G401.6 (cell line): ENCODE data around the gene PLS3.
"Not testable (repeated sequence)": the region's sequence is repeated elsewhere in the genome, so short reads cannot be mapped to it uniquely, and the experiment has no call there.

ENCODE experiments used
- FAIRE-seq: peaks from 2 replicates; lab custom pipeline; 2012; peaks lifted over from hg19 to GRCh38; lab: Jason Lieb, UNC

Gene PLS3

GRCh38 chrX:115606861-115607260 is 45.9 kb downstream of the PLS3 start:
- FAIRE-seq: no peak

DNA sequence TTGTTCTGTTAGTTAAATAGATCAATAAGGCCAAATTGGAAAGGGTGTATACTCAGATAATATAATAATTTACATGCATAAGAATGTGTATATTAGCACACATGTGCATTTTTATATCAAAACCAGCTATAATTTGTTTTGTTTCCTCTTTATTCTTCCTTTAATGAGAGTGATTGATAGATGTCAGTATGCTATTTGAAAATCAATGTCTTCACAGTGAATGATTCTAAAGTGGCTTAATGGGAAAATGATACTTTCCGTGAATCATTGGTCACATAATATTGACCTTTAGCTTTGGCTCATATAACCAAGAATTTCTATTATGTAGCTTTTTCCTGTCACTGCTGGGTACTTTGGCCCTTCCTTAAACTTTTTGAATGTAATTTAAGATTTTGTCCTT is 48.6 kb downstream of the PLS3 start:
- FAIRE-seq: no peak

- no peak for FAIRE-seq
Observed at GRCh38 chrX:115616943-115617563, 56.1 kb downstream of the PLS3 start.

DNA sequence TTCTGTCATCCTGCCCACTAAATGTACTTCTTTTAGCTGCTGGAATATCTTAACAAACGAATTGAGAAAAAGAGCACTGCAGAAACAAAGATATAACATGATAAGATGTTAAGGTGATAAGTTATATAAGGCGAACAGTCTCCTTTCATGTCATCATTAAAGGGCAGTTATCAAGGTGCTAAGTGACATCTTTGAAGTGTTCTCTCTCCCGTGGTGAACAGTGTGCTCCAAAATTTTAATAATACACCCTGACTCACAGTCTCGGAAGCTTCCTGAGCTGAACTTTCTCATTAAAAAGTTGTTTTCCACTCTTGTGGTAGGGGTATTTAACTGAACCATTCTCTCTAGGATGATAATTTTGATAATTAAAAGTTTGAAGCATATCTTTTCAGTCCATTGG is 61.6 kb downstream of the PLS3 start:
- FAIRE-seq: no peak

DNA sequence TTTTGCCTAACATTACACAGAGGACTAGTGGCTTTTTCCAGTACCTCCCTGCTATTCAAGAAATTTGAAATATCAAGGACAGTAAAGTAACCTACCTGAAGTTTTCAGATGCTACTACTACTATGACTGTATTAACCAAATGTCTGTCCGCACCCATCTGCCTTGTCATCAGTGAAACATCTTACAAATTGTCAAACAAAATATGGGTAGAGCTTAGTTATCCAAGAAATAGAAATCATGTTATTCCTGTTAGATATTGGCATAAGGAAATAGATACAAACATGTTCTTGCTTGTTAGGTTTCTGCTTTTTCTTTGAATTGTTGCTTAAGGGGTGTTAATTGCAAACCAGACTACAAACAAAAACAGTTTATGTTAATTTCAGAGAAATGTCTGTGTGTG is 63.9 kb downstream of the PLS3 start:
- no peak for FAIRE-seq

DNA sequence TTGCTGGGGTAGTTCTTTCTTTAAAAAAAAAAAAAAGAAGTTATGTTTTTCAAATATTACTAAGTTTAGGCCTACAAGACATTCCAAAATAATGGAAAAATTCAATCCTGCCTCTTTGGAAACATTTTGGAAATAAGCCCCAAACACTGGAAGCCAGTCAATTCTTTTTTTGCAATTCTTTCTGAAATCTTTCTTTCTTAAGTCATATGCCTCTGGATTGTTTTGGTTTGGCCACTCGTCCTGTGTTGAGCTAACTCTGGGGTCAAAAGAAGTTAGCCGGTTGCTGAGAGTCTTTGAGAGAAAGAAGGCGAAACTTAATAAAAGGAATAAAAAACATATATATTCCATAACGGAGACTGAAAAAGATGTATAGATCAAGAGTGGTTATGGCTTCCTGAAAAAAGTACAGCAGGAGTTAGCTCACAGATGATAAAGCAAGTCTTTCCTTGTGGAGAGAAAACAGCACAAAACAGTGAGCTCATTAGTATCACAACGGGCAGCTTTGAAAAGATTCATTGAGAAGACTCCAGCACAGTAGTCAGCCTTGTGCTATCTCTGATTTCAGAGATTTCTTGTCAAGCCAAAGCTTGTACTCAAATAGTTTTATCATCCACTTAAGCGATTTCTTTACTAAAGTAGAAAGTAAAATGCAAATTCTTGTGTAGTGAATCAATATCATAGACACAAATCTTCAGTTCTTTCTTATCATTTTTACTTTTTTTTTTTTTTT is 64.8 kb downstream of the PLS3 start:
- no peak for FAIRE-seq

GRCh38 chrX:115630204-115630603 is 69.2 kb downstream of the PLS3 start:
- no peak for FAIRE-seq

DNA sequence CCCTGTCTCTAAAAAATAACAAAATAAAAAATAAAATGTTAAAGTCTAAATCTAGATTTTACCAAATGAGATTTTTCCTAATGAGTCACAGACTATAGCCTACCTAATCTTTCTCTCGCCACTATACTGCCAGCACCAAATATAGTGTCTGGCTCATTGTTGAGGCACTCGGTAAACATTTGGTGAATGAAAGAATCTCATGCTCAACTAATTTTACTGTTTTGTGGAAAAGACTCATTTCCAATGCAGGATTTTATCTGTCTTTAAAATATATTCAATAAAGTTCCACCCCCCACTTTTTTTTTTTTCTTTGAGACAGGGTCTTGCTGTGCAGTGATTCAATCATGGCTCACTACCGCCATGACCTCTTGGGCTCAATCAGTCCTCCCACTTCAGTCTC is 71.5 kb downstream of the PLS3 start:
- no peak for FAIRE-seq

DNA sequence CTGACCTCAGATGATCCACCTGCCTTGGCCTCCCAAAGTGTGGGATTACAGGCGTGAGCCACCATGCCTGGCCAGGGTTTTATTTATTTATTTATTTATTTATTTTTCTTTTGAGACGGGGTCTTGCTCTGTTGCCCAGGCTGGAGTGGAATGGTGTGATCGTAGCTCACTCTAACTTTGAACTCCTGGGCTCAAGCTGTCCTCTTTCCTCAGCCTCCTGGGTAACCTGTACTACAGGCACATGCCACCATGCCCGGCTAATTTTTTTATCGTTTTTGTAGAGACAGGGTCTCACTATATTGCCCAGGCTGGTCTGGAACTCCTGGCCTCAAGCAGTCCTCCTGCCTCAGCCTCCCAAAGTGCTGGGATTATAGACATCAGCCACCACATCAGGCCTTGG is 72.4 kb downstream of the PLS3 start:
- FAIRE-seq: not testable (repeated sequence)

DNA sequence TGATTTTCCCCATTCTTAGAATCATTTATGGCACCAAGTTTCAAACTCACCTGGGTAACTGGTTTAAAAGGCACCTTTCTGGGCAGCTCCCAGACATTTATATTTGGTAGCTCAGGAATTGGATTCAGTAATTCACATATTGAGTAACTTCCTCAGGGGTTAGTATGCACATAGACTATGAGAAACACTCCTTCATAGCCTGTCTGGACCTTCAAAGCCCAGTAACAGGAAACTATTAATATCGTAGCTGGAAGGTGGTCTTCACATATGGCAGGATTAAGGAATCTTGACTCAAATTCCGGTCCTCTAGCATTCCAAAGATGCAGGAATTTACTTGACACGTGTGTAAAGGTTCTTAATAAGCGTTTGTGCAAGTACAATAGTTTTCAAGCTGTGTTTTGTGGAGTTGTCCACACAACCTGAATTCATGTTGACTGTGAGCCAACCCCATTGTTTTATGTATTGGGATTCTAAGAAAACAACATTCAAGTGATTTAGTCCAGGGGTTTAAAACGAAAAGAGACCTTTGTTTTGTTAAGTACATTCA is 78.4 kb downstream of the PLS3 start:
- no peak for FAIRE-seq

GRCh38 chrX:115642311-115642710 is 81.3 kb downstream of the PLS3 start:
- no peak for FAIRE-seq

GRCh38 chrX:115642895-115643530 is 82.0 kb downstream of the PLS3 start:
- FAIRE-seq: peak; percentile 82

DNA sequence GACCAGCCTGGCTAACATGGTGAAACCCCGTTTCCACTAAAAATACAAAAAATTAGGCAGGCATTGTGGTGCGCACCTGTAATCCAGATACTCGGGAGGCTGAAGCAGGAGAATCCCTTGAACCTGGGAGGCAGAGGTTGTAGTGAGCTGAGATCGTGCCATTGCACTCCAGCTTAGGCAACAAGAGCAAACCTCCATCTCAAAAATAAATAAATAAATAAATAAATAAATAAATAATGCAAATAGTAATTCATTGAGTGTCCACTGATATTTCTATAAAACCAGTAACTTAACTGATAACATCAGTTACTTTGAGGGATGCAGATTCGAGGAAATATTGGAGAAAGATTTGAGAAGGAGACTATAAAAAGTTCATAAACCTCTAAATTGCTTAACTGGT is 83.4 kb downstream of the PLS3 start:
- FAIRE-seq: not testable (repeated sequence)

- no peak for FAIRE-seq
Observed at GRCh38 chrX:115649461-115650063, 88.6 kb downstream of the PLS3 start.

DNA sequence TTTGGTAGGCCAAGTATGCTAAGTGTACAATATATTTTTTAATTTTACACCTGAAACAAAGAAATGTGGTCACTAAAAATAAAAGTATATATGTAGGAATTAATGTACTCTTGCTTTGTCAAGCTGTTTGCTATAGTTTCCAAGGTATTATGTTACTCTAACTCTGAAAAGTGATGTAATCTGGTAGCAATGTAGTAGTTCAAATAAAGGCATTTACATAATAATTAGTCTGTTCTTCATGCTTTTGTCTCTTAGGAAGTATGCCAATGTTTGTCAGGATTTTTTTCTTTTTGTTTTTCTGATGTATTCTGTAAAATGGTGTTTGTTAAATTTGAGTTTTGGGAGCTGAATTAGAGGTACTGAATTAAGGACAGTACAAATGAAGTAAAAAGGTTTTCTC is 89.5 kb downstream of the PLS3 start:
- no peak for FAIRE-seq

DNA sequence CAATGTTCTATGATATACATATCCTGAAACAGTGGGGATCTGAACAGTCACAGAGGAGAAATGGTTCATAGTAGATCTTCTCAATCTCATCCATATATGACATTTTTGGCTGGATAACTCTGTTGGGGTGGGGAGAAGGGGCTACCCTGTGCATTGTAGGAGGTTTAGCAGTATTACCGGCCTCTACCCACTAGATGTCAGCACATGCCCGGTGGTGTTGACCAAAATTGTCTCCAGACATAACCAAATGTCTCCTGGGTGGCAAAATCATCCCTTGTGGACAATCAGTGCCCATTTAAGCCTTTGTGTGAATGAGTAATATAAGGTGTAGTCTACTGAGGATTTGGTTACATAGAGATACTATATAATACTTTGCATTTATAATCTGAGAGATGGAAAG is 89.9 kb downstream of the PLS3 start:
- FAIRE-seq: peak; percentile 73

DNA sequence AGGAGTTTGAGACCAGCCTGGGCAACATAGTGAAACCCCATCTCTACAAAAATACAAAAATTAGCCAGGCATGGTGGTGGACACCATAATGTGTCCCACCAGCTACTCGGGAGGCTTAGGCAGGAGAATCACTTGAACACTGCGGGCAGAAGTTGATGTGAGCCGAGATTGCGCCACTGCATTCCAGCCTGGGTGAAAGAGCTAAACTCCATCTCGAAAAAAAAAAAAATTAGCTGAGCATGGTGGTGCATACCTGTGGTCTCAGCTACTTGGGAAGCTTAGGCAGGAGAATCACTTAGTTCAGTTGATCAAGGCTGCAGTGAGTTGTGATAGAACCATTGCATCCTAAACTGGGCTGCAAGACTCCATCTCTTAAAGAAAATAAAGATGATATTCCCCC is 91.2 kb downstream of the PLS3 start:
- no peak for FAIRE-seq

DNA sequence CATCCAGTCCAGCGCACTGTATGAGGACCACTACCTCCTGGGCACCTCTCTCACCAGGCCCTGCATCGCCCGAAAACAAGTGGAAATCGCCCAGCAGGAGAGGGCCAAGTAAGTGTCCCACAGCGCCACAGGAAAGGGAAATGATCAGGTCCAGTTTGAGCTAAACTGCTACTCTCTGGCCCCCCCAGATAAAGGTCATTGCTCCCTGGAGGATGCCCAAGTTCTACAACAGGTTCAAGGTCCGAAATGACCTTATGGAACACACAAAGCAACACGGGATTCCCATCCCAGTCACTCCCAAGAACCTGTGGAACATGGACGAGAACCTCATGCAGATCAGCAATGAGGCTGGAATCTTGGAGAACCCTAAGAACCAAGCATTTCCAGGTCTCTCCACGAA is 104.1 kb downstream of the PLS3 start:
- FAIRE-seq: no peak

- peak; percentile 78 for FAIRE-seq
Observed at GRCh38 chrX:115679460-115679859, 118.5 kb downstream of the PLS3 start.

DNA sequence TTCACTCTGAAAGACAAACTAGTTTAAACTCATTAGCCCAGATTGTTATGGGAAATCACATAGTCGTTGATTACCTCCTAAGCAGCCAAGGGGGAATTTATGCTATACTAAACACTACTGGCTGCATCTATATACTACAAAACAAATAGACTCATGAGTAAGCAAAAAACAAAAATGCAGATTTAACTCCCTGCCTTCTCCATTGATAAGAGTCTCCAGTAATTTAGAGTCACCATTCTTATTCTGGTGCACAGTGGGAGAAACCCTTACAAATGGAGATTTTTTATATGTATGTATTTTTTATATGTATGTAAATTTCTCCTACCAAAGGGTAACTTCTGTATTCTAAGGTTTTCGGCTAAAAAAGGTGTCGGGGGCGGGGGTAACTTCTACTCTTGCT is 126.6 kb downstream of the PLS3 start:
- no peak for FAIRE-seq

GRCh38 chrX:115689931-115690330 is 129.0 kb downstream of the PLS3 start:
- FAIRE-seq: no peak

GRCh38 chrX:115690511-115691216 is 129.7 kb downstream of the PLS3 start:
- peak; percentile 64 for FAIRE-seq
